ENCODE measurements around the gene PPARA.

- no peak for TF ChIP-seq CTCF (conservative IDR thresholded peaks at IDR 0.05 in 1 of 2, IDR thresholded peaks at IDR 0.05 in 1 of 2; ENCODE audit: low read depth in 1 of 2, low read length in 2 of 2)
- no peak for TF ChIP-seq EZH2 (IDR thresholded peaks at IDR 0.05; ENCODE audit: low read length, missing control alignments)
These were observed 100.9 kb downstream of the PPARA start for GRCh38 chr22:46251266-46251665.

Measured in fibroblast of lung (primary cell).